ENCODE measurements around the gene PPRC1.

DNA sequence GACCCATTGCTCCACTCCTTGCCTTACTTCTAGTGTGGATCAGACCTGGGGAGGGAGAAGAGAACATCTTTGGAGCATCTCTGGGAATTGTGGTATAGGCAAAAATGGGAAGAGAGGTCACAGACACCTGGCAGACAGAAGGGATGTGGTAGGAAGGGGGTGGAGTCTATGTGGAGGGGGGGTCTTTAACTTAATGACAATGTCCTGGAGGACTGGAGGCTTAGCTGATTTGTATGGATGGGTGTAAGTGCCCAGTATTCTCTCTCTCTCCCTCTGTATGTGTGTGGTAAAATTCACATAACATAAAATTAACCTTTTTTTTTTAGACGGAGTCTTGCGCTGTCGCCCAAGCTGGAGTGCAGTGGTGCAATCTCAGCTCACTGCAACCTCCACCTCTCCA is 9.6 kb upstream of the PPRC1 start:
- TF ChIP-seq, protein P1, sequence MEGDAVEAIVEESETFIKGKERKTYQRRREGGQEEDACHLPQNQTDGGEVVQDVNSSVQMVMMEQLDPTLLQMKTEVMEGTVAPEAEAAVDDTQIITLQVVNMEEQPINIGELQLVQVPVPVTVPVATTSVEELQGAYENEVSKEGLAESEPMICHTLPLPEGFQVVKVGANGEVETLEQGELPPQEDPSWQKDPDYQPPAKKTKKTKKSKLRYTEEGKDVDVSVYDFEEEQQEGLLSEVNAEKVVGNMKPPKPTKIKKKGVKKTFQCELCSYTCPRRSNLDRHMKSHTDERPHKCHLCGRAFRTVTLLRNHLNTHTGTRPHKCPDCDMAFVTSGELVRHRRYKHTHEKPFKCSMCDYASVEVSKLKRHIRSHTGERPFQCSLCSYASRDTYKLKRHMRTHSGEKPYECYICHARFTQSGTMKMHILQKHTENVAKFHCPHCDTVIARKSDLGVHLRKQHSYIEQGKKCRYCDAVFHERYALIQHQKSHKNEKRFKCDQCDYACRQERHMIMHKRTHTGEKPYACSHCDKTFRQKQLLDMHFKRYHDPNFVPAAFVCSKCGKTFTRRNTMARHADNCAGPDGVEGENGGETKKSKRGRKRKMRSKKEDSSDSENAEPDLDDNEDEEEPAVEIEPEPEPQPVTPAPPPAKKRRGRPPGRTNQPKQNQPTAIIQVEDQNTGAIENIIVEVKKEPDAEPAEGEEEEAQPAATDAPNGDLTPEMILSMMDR (IDR thresholded peaks at IDR 0.05; ENCODE audit: low read depth, low read length, missing input control) = no peak
- no peak for TF ChIP-seq SP1 (IDR thresholded peaks at IDR 0.05)
- TF ChIP-seq GABPA (IDR thresholded peaks at IDR 0.05 in 1 of 2, conservative IDR thresholded peaks at IDR 0.05 in 1 of 2) = no peak
- TF ChIP-seq TAF1 (conservative IDR thresholded peaks at IDR 0.05) = no peak
- no peak for TF ChIP-seq JUND (IDR thresholded peaks at IDR 0.05)
- TF ChIP-seq, protein P2, sequence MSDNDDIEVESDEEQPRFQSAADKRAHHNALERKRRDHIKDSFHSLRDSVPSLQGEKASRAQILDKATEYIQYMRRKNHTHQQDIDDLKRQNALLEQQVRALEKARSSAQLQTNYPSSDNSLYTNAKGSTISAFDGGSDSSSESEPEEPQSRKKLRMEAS (IDR thresholded peaks at IDR 0.05) = no peak
- TF ChIP-seq RXRA (IDR thresholded peaks at IDR 0.05) = no peak
- no peak for TF ChIP-seq RAD21 (IDR thresholded peaks at IDR 0.05)
- TF ChIP-seq, protein P3, sequence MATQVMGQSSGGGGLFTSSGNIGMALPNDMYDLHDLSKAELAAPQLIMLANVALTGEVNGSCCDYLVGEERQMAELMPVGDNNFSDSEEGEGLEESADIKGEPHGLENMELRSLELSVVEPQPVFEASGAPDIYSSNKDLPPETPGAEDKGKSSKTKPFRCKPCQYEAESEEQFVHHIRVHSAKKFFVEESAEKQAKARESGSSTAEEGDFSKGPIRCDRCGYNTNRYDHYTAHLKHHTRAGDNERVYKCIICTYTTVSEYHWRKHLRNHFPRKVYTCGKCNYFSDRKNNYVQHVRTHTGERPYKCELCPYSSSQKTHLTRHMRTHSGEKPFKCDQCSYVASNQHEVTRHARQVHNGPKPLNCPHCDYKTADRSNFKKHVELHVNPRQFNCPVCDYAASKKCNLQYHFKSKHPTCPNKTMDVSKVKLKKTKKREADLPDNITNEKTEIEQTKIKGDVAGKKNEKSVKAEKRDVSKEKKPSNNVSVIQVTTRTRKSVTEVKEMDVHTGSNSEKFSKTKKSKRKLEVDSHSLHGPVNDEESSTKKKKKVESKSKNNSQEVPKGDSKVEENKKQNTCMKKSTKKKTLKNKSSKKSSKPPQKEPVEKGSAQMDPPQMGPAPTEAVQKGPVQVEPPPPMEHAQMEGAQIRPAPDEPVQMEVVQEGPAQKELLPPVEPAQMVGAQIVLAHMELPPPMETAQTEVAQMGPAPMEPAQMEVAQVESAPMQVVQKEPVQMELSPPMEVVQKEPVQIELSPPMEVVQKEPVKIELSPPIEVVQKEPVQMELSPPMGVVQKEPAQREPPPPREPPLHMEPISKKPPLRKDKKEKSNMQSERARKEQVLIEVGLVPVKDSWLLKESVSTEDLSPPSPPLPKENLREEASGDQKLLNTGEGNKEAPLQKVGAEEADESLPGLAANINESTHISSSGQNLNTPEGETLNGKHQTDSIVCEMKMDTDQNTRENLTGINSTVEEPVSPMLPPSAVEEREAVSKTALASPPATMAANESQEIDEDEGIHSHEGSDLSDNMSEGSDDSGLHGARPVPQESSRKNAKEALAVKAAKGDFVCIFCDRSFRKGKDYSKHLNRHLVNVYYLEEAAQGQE (IDR thresholded peaks at IDR 0.05) = no peak
- TF ChIP-seq, protein P4, sequence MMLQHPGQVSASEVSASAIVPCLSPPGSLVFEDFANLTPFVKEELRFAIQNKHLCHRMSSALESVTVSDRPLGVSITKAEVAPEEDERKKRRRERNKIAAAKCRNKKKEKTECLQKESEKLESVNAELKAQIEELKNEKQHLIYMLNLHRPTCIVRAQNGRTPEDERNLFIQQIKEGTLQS (IDR thresholded peaks at IDR 0.05) = no peak
